Duodenal mucosa (tissue), 2 donors: Measurements from ENCODE around the gene WFDC11.

Experiments used
- H3K27ac ChIP-seq: one replicate; pipeline ENCODE4 v1.7.0; 2013; ENCODE audit warnings: low read depth, low read length
- H3K27me3 ChIP-seq, 2 donors: one replicate each; pipeline ENCODE4 v1.7.0; 2013; ENCODE audit warnings: low read length in 2 of 2, control low read depth in 1 of 2; ENCODE audit not compliant: insufficient read depth in 2 of 2, control insufficient read depth in 1 of 2
- H3K36me3 ChIP-seq, 2 donors: one replicate each; pipeline ENCODE4 v1.7.0; 2013; ENCODE audit warnings: low read length in 2 of 2, control low read depth in 1 of 2; ENCODE audit not compliant: insufficient read depth in 2 of 2, control insufficient read depth in 1 of 2
- H3K4me1 ChIP-seq, 2 donors: one replicate each; pipeline ENCODE4 v1.7.0; 2013; ENCODE audit warnings: low read length in 2 of 2, control low read depth in 1 of 2; ENCODE audit not compliant: insufficient read depth in 2 of 2, control insufficient read depth in 1 of 2
- H3K4me3 ChIP-seq, 2 donors: one replicate each; pipeline ENCODE4 v1.7.0; 2013; ENCODE audit warnings: low read length in 2 of 2, low read depth in 1 of 2
- H3K9ac ChIP-seq, 2 donors: one replicate each; pipeline ENCODE4 v1.7.0; 2013; ENCODE audit warnings: low read length in 2 of 2, low read depth in 1 of 2
- H3K9me3 ChIP-seq, 2 donors: one replicate each; pipeline ENCODE4 v1.7.0; 2013; ENCODE audit warnings: low read length in 2 of 2, control low read depth in 1 of 2; ENCODE audit not compliant: control insufficient read depth in 1 of 2

Gene WFDC11

DNA sequence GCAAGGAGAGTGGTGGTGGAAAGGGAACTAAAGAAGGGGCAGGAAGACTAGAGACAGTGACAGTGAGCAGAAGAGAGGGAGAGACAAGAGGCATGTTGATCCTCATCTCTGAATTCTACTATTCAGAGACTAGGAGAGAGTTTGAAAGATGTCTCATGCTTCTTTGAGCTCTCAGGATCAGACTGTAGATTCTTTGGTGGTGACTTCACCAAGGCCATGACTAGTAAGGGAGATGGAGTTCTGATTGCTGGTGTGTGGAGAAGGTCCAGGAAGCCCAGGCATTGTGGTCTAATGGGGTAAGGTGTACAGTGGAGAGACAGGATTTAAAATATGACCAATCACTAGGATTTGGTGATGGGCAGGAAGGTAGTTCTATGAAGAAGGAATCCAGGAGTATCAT is 39.7 kb downstream of the WFDC11 start:
- H3K27me3 ChIP-seq = no peaks in the 10 kb centered on the region
- no peaks in the 10 kb centered on the region for H3K9me3 ChIP-seq
- no peaks in the 10 kb centered on the region for H3K4me1 ChIP-seq
- no peak overlapping the region for H3K9ac ChIP-seq
- H3K27ac ChIP-seq = no peak overlapping the region
- no peaks in the 10 kb centered on the region for H3K36me3 ChIP-seq
- no peak overlapping the region for H3K4me3 ChIP-seq

DNA sequence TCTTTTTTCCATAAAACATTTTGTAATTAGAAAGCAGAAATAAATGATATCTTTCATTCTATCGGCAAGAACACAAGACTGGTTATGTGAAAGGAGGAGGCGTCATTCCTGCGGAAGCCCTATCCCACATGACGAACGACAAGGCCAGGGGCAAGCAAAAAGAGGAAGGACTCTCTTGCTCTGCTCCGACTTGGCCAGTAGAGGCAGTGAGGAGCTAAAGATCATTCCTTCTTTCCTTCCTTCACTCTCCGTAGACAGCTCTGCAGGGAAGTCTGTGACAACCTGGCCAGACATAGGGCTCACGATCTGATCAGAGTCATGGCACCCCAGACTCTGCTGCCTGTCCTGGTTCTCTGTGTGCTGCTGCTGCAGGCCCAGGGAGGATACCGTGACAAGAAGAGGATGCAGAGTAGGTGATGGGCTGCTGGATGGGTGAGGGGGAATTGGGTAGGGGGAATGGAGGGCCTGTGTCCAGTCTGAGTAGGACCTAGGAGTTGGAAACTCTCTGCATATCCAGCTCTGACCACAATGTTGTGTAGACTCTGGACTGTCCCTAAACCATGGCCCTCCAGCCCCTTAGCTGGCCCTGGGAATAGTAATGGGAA is 40.4 kb downstream of the WFDC11 start, which contains the start of gene WFDC10A:
Gene WFDC10A (plus strand): TSS at position 244 of the 605 bp plus-strand sequence. CDS start 75 bp downstream, at position 319.
- Histone ChIP-seq H3K27me3 (no peaks in the 10 kb centered on the region), H3K4me3 (no peak within 1 kb of the TSS), H3K9me3 (no peaks in the 10 kb centered on the region), H3K36me3 (no peaks in the 10 kb centered on the region), H3K9ac (no peak within 1 kb of the TSS), H3K27ac (no peak within 1 kb of the TSS), H3K4me1 (no peaks in the 10 kb centered on the region)

DNA sequence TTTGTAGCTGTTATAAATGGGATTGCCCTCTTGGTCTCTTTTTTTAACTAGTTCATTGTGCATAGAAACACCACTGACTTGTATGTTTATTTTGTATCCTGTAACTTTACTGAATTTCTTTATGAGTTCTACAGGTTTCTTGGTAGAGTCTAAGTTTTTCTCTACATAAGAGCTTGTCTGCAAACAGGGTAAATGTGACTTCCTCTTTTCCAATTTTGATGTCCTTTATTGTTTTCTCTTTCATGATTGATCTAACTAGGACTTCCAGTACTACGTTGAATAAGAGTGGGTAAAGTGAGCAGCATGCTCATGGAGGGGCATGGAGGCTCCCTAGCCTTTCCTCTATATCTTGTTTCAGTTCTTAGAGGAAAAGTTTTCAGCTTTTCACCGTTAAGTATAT is 43.5 kb downstream of the WFDC11 start:
- no peak overlapping the region for H3K9ac ChIP-seq
- peaks cover 0 to 5% of the 10 kb centered on the region in 2 donors for H3K4me1 ChIP-seq
- H3K36me3 ChIP-seq = no peaks in the 10 kb centered on the region
- H3K9me3 ChIP-seq = no peaks in the 10 kb centered on the region
- no peak overlapping the region for H3K4me3 ChIP-seq
- no peaks in the 10 kb centered on the region for H3K27me3 ChIP-seq
- no peak overlapping the region for H3K27ac ChIP-seq

DNA sequence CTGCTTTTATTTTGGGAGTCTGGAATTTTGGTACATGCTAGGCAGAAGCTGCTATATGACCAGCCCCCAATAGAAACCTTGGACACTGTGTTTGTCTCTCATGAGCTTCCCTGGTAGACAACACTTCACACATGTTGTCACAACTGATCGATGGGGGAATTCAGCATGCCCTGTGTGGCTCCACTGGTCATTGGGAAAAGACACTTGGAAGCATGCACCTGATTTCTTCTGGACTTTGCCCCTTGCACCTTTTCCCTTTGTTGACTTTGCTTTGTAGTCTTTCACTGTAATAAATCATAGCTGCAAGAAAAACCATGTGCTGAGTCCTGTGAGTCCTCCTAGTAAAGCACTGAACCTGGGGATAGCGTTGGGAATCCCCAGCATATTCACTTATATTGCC is 48.4 kb downstream of the WFDC11 start:
- H3K27ac ChIP-seq = no peak overlapping the region
- no peaks in the 10 kb centered on the region for H3K36me3 ChIP-seq
- H3K4me1 ChIP-seq = peaks cover 0 to 9% of the 10 kb centered on the region in 2 donors
- H3K9me3 ChIP-seq = no peaks in the 10 kb centered on the region
- no peaks in the 10 kb centered on the region for H3K27me3 ChIP-seq
- H3K9ac ChIP-seq = no peak overlapping the region
- no peak overlapping the region for H3K4me3 ChIP-seq

DNA sequence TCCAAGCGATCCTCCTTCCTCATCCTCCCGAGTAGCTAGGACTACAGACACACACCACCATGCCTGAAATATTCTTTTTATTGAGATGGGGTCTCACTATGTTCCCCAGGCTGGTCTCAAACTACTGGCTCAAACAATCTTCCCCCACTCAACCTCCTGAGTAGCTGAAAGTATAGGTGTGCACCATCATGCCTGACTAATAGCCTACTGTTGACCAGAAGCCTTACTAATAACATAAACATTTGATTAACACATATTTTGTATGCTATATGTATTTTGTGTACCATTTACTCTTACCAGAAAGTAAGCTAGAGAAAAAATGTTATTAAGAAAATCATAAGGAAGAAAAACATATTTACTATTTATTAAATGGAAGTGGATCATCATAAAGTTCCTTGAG is 52.4 kb downstream of the WFDC11 start:
- Histone ChIP-seq H3K9ac (no peak overlapping the region), H3K4me3 (no peak overlapping the region), H3K27ac (no peak overlapping the region), H3K4me1 (peaks cover 0 to 9% of the 10 kb centered on the region in 2 donors), H3K36me3 (no peaks in the 10 kb centered on the region), H3K9me3 (no peaks in the 10 kb centered on the region), H3K27me3 (no peaks in the 10 kb centered on the region)

DNA sequence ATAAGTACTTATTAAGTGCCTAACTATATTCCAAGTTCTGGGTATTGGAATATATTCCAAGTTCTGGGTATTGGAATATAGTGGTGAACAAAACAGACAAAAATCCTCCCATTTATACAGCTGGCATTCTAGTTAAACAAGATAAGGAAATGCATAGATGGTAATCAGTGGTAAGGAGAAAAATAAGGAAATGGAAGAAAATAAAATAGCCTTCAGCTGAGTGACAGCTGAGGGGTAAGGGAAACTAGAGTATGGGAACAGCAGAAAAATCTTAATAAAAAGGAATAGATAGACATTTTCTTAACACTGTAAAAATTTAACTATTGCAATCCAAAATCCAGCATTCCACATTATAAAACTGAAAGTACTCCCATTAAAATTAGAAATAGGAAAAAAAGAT is 57.7 kb downstream of the WFDC11 start:
- Histone ChIP-seq H3K4me3 (no peak overlapping the region), H3K9ac (no peak overlapping the region), H3K9me3 (no peaks in the 10 kb centered on the region), H3K27me3 (no peaks in the 10 kb centered on the region), H3K27ac (no peak overlapping the region), H3K4me1 (no peaks in the 10 kb centered on the region), H3K36me3 (no peaks in the 10 kb centered on the region)

DNA sequence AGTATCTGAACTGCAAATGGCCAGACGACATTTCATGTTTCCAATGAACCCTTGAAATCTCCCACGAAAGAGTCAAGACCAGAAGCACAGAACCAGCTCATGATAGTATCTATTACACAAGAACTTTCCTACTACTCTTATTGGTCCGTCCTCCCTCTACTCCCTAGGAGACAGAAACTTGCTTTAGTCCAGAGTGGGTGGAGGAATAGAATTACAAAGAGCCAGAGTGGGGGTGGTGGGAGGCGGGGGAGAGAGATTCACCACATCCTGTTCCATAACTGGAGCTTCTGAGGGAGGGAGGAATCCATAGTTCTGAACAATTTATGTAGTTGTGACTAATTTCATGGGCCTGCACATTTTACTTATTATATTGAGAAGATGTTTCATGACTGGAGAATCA is 59.0 kb downstream of the WFDC11 start:
- Histone ChIP-seq H3K9me3 (no peaks in the 10 kb centered on the region), H3K9ac (no peak overlapping the region), H3K4me1 (no peaks in the 10 kb centered on the region), H3K36me3 (no peaks in the 10 kb centered on the region), H3K4me3 (no peak overlapping the region), H3K27ac (no peak overlapping the region), H3K27me3 (no peaks in the 10 kb centered on the region)

DNA sequence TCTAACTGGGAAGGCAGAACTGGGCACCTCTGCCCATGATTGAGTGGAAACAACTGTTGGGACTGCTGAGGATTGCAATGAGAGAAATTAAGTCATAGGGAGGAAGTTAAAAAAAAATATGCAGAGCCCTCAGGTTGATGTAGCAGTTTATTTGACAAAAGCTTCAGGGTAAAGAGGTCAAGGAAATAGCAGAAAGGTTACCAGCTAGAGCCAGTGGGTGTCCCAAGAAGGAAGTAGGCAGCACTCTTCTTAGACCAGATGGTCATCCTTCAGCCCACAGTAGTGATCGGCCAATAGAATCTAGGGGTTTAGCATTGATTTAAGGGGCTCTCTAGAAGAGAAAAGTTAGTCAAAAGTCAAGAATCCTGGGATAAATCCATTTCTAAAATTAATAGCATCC is 62.2 kb downstream of the WFDC11 start:
- Histone ChIP-seq H3K36me3 (no peaks in the 10 kb centered on the region), H3K27me3 (no peaks in the 10 kb centered on the region), H3K9me3 (no peaks in the 10 kb centered on the region), H3K27ac (no peak overlapping the region), H3K4me1 (no peaks in the 10 kb centered on the region), H3K9ac (no peak overlapping the region), H3K4me3 (no peak overlapping the region)
